Hepatocyte (in vitro differentiated cells): Measurements from ENCODE around the gene AP1AR. TPM values are rescaled to one million over a fixed set of nuclear protein-coding genes. Genes with fewer than 3 reads are reported as not detected.

Experiments used
- DNase-seq: peaks from one replicate; pipeline ENCODE4 v3.0.0-alpha.2; 2016; ENCODE audit warnings: low spot score
- H2AFZ ChIP-seq: fragments of 200-600 bp; sonication (generic); 2 replicates; pipeline ENCODE4 v1.6.0; 2016; ENCODE audit warnings: antibody characterized with exemption, mild to moderate bottlenecking
- H3K27ac ChIP-seq: fragments of 200-600 bp; sonication (generic); 2 replicates; pipeline ENCODE4 v1.5.1; 2016; ENCODE audit warnings: mild to moderate bottlenecking
- H3K27me3 ChIP-seq: fragments of 200-600 bp; sonication (generic); 2 replicates; pipeline ENCODE4 v1.6.1; 2016
- H3K36me3 ChIP-seq: fragments of 200-600 bp; sonication (generic); replicated peaks from 2 replicates; pipeline ENCODE4 v1.5.1; 2016; ENCODE audit warnings: low read depth; ENCODE audit not compliant: insufficient read depth
- H3K4me1 ChIP-seq: fragments of 200-600 bp; sonication (generic); 2 replicates; pipeline ENCODE4 v1.5.1; 2016; ENCODE audit warnings: mild to moderate bottlenecking, moderate library complexity; ENCODE audit not compliant: insufficient read depth
- H3K4me2 ChIP-seq: fragments of 200-600 bp; sonication (generic); 2 replicates; pipeline ENCODE4 v1.6.0; 2016
- H3K4me3 ChIP-seq: fragments of 200-600 bp; sonication (generic); 2 replicates; pipeline ENCODE4 v1.5.1; 2016; ENCODE audit warnings: mild to moderate bottlenecking
- H3K79me2 ChIP-seq: fragments of 200-600 bp; sonication (generic); 2 replicates; pipeline ENCODE4 v1.6.0; 2017; ENCODE audit warnings: mild to moderate bottlenecking
- H3K9me2 ChIP-seq: fragments of 200-600 bp; sonication (generic); replicated peaks from 2 replicates; pipeline ENCODE4 v1.6.0; 2017; ENCODE audit warnings: mild to moderate bottlenecking; ENCODE audit not compliant: insufficient read depth
- H3K9me3 ChIP-seq: fragments of 200-600 bp; sonication (generic); 2 replicates; pipeline ENCODE4 v1.5.1; 2016; ENCODE audit warnings: low read depth, mild to moderate bottlenecking
- H4K20me1 ChIP-seq: fragments of 200-600 bp; sonication (generic); 2 replicates; pipeline ENCODE4 v1.6.0; 2016; ENCODE audit warnings: mild to moderate bottlenecking; ENCODE audit not compliant: insufficient read depth, poor library complexity, severe bottlenecking
- CTCF ChIP-seq: fragments of 200-600 bp; sonication (generic); IDR thresholded peaks from 2 replicates; pipeline ENCODE4 v1.5.1; 2016; ENCODE audit warnings: antibody characterized with exemption, mild to moderate bottlenecking; ENCODE audit not compliant: poor library complexity
- EZH2 ChIP-seq: fragments of 200-600 bp; sonication (generic); IDR thresholded peaks from 2 replicates; pipeline ENCODE4 v1.6.1; 2016; ENCODE audit warnings: antibody characterized with exemption, mild to moderate bottlenecking, borderline replicate concordance
- EZH2phosphoT487 ChIP-seq: fragments of 200-600 bp; sonication (generic); IDR thresholded peaks from one replicate; pipeline ENCODE4 v1.6.1; 2018; ENCODE audit warnings: antibody characterized with exemption, mild to moderate bottlenecking, low read depth, moderate library complexity; ENCODE audit not compliant: unreplicated experiment, severe bottlenecking
- WGBS: methylation state at CpG from one replicate; pipeline ENCODE4 v1.1.6; 2016; ENCODE audit warnings: low lambda C conversion rate; ENCODE audit errors: missing lambda C conversion rate; 5-methylcytosine and 5-hydroxymethylcytosine counted together
- polyA plus RNA-seq: library from polyadenylated mRNA; unstranded; fragments of >200 nt; fragmentation: Nextera tagmentation; extraction: Ambion mirVana; gene quantifications from 2 replicates; pipeline ENCODE4 v1.2.1, GENCODE V29; 2016
- total RNA-seq: library from RNA; depleted of rRNA; stranded (reverse); fragments of >200 nt; gene quantifications from 2 replicates; pipeline ENCODE4 v1.2.3, GENCODE V29; 2014

The AP1AR gene
- total and polyA plus RNA-seq, 2 experiments from 2014 or later, result 22.6 to 48.1 TPM

GRCh38 chr4:112270051-112270450, 38.5 kb downstream of the AP1AR start:
- H3K36me3 ChIP-seq, result no peaks in the 10 kb centered on the region
- H3K4me2 ChIP-seq, result no peak overlapping the region
- no peak overlapping the region for H3K4me3 ChIP-seq
- H3K79me2 ChIP-seq, result no peaks in the 10 kb centered on the region
- no peak for TF ChIP-seq CTCF
- no peak for TF ChIP-seq EZH2
- TF ChIP-seq EZH2phosphoT487, result no peak
- H3K4me1 ChIP-seq, result no peaks in the 10 kb centered on the region
- WGBS, result 90% methylated on average over 1 of the region's 1 CpG
- no peaks in the 10 kb centered on the region for H3K9me3 ChIP-seq
- no peak overlapping the region for H2AFZ ChIP-seq
- H3K27ac ChIP-seq, result no peak overlapping the region
- no peak for DNase-seq
- H3K9me2 ChIP-seq, result no peaks in the 10 kb centered on the region
- no peaks in the 10 kb centered on the region for H4K20me1 ChIP-seq
- no peaks in the 10 kb centered on the region for H3K27me3 ChIP-seq

- no peak overlapping the region for H2AFZ ChIP-seq
- no peak for DNase-seq
- no peak for TF ChIP-seq CTCF
- TF ChIP-seq EZH2phosphoT487, result no peak
- TF ChIP-seq EZH2, result no peak
- peaks cover 4% of the 10 kb centered on the region for H3K79me2 ChIP-seq
- no peak overlapping the region for H3K27ac ChIP-seq
- 80% methylated on average over 8 of the region's 8 CpGs for WGBS
- no peaks in the 10 kb centered on the region for H3K4me1 ChIP-seq
- no peak overlapping the region for H3K4me3 ChIP-seq
- H3K9me3 ChIP-seq, result no peaks in the 10 kb centered on the region
- no peaks in the 10 kb centered on the region for H3K36me3 ChIP-seq
- H3K9me2 ChIP-seq, result no peaks in the 10 kb centered on the region
- H3K4me2 ChIP-seq, result no peak overlapping the region
- H4K20me1 ChIP-seq, result no peaks in the 10 kb centered on the region
- no peaks in the 10 kb centered on the region for H3K27me3 ChIP-seq
Observed at GRCh38 chr4:112270640-112271421, 39.2 kb downstream of the AP1AR start.

GRCh38 chr4:112272292-112272691, 40.7 kb downstream of the AP1AR start:
- Histone ChIP-seq H3K4me2 (no peak overlapping the region), H3K79me2 (peaks cover 4% of the 10 kb centered on the region), H3K9me3 (no peaks in the 10 kb centered on the region), H2AFZ (no peak overlapping the region), H3K4me3 (no peak overlapping the region), H3K27me3 (no peaks in the 10 kb centered on the region), H3K36me3 (no peaks in the 10 kb centered on the region), H3K9me2 (no peaks in the 10 kb centered on the region), H4K20me1 (no peaks in the 10 kb centered on the region), H3K27ac (no peak overlapping the region), H3K4me1 (no peaks in the 10 kb centered on the region)
- TF ChIP-seq CTCF (no peak), EZH2phosphoT487 (no peak), EZH2 (no peak)
- 98% methylated on average over 4 of the region's 4 CpGs for WGBS
- no peak for DNase-seq

- Histone ChIP-seq H3K9me3 (no peaks in the 10 kb centered on the region), H3K4me3 (no peak overlapping the region), H4K20me1 (no peaks in the 10 kb centered on the region), H3K27ac (no peak overlapping the region), H3K9me2 (no peaks in the 10 kb centered on the region), H3K36me3 (no peaks in the 10 kb centered on the region), H3K4me1 (no peaks in the 10 kb centered on the region), H3K4me2 (no peak overlapping the region), H3K27me3 (no peaks in the 10 kb centered on the region), H3K79me2 (peaks cover 17% of the 10 kb centered on the region), H2AFZ (no peak overlapping the region)
- TF ChIP-seq CTCF (no peak), EZH2 (no peak), EZH2phosphoT487 (no peak)
- WGBS, result 96% methylated on average over 4 of the region's 4 CpGs
- no peak for DNase-seq
Observed at GRCh38 chr4:112274959-112275358, 43.4 kb downstream of the AP1AR start.
